ENCODE measurements around the gene IP6K2. TPM values are rescaled to one million over a fixed set of nuclear protein-coding genes. Genes with fewer than 3 reads are reported as not detected.
"Not testable (repeated sequence)": the region's sequence is repeated elsewhere in the genome, so short reads cannot be mapped to it uniquely, and the experiment has no call there.

Gene IP6K2
- polyA plus RNA-seq, 1 donor, result 176 TPM

GRCh38 chr3:48748754-48749153, 31.7 kb upstream of the IP6K2 start:
- Histone ChIP-seq H3K4me1 (ENCODE audit: control insufficient read depth, insufficient read depth, low read length) (no peaks in the 10 kb centered on the region), H3K27ac (ENCODE audit: low read length) (no peak overlapping the region), H3K27me3 (ENCODE audit: control insufficient read depth, insufficient read depth, low read length) (no peaks in the 10 kb centered on the region), H3K36me3 (ENCODE audit: control insufficient read depth, insufficient read depth, low read length) (peaks cover 30% of the 10 kb centered on the region), H3K4me3 (ENCODE audit: low read length) (no peak overlapping the region), H3K9me3 (ENCODE audit: control insufficient read depth, low read depth, low read length) (no peaks in the 10 kb centered on the region)
- no peak for DNase-seq
- WGBS (ENCODE audit: insufficient coverage, low lambda C conversion rate), result 82% methylated on average over 2 of the region's 3 CpGs

GRCh38 chr3:48747706-48748105, 30.7 kb upstream of the IP6K2 start:
- peaks cover 30% of the 10 kb centered on the region for H3K36me3 ChIP-seq (ENCODE audit: control insufficient read depth, insufficient read depth, low read length)
- WGBS (ENCODE audit: insufficient coverage, low lambda C conversion rate), result 100% methylated on average over 3 of the region's 4 CpGs

GRCh38 chr3:48747015-48747615, 30.1 kb upstream of the IP6K2 start:
- 43% methylated on average over 1 of the region's 4 CpGs for WGBS (ENCODE audit: insufficient coverage, low lambda C conversion rate)
- Histone ChIP-seq H3K27ac (ENCODE audit: low read length) (no peak overlapping the region), H3K4me3 (ENCODE audit: low read length) (no peak overlapping the region), H3K27me3 (ENCODE audit: control insufficient read depth, insufficient read depth, low read length) (no peaks in the 10 kb centered on the region), H3K4me1 (ENCODE audit: control insufficient read depth, insufficient read depth, low read length) (no peaks in the 10 kb centered on the region), H3K36me3 (ENCODE audit: control insufficient read depth, insufficient read depth, low read length) (peaks cover 28% of the 10 kb centered on the region), H3K9me3 (ENCODE audit: control insufficient read depth, low read depth, low read length) (no peaks in the 10 kb centered on the region)
- DNase-seq, result no peak

More at GRCh38 chr3:48747706-48748105, 30.7 kb upstream of the IP6K2 start:
- no peaks in the 10 kb centered on the region for H3K4me1 ChIP-seq (ENCODE audit: control insufficient read depth, insufficient read depth, low read length)
- H3K9me3 ChIP-seq (ENCODE audit: control insufficient read depth, low read depth, low read length), result no peaks in the 10 kb centered on the region
- H3K27me3 ChIP-seq (ENCODE audit: control insufficient read depth, insufficient read depth, low read length), result no peaks in the 10 kb centered on the region
- DNase-seq, result no peak
- H3K4me3 ChIP-seq (ENCODE audit: low read length), result no peak overlapping the region
- H3K27ac ChIP-seq (ENCODE audit: low read length), result no peak overlapping the region

GRCh38 chr3:48743773-48744172, 26.8 kb upstream of the IP6K2 start:
- WGBS (ENCODE audit: insufficient coverage, low lambda C conversion rate), result no CpG with 5 or more reads among the region's 7 CpGs
- H3K4me3 ChIP-seq (ENCODE audit: low read length), result no peak overlapping the region
- H3K9me3 ChIP-seq (ENCODE audit: control insufficient read depth, low read depth, low read length), result no peaks in the 10 kb centered on the region
- H3K27me3 ChIP-seq (ENCODE audit: control insufficient read depth, insufficient read depth, low read length), result no peaks in the 10 kb centered on the region
- no peak for DNase-seq
- H3K36me3 ChIP-seq (ENCODE audit: control insufficient read depth, insufficient read depth, low read length), result peaks cover 13% of the 10 kb centered on the region
- peaks cover 19% of the 10 kb centered on the region for H3K4me1 ChIP-seq (ENCODE audit: control insufficient read depth, insufficient read depth, low read length)
- H3K27ac ChIP-seq (ENCODE audit: low read length), result no peak overlapping the region

GRCh38 chr3:48741226-48741625, 24.2 kb upstream of the IP6K2 start:
- DNase-seq; H3K27me3 ChIP-seq (ENCODE audit: control insufficient read depth, insufficient read depth, low read length); H3K4me3 ChIP-seq (ENCODE audit: low read length); H3K36me3 ChIP-seq (ENCODE audit: control insufficient read depth, insufficient read depth, low read length); H3K27ac ChIP-seq (ENCODE audit: low read length); H3K9me3 ChIP-seq (ENCODE audit: control insufficient read depth, low read depth, low read length): not testable (repeated sequence)
- 100% methylated on average over 1 of the region's 10 CpGs for WGBS (ENCODE audit: insufficient coverage, low lambda C conversion rate)
- peaks cover 24% of the 10 kb centered on the region for H3K4me1 ChIP-seq (ENCODE audit: control insufficient read depth, insufficient read depth, low read length)

- Histone ChIP-seq H3K9me3 (ENCODE audit: control insufficient read depth, low read depth, low read length) (no peaks in the 10 kb centered on the region), H3K4me3 (ENCODE audit: low read length) (no peak overlapping the region), H3K36me3 (ENCODE audit: control insufficient read depth, insufficient read depth, low read length) (peaks cover 1% of the 10 kb centered on the region), H3K27ac (ENCODE audit: low read length) (peak overlapping the region; percentile 61), H3K4me1 (ENCODE audit: control insufficient read depth, insufficient read depth, low read length) (peaks cover 30% of the 10 kb centered on the region), H3K27me3 (ENCODE audit: control insufficient read depth, insufficient read depth, low read length) (no peaks in the 10 kb centered on the region)
- no CpG with 5 or more reads among the region's 15 CpGs for WGBS (ENCODE audit: insufficient coverage, low lambda C conversion rate)
- DNase-seq, result peak; percentile 80 to 86
Observed at GRCh38 chr3:48739955-48740823, 23.2 kb upstream of the IP6K2 start.

GRCh38 chr3:48739617-48739954, 22.6 kb upstream of the IP6K2 start:
- Histone ChIP-seq H3K27me3 (ENCODE audit: control insufficient read depth, insufficient read depth, low read length) (no peaks in the 10 kb centered on the region), H3K4me3 (ENCODE audit: low read length) (no peak overlapping the region), H3K27ac (ENCODE audit: low read length) (peak overlapping the region; percentile 61), H3K36me3 (ENCODE audit: control insufficient read depth, insufficient read depth, low read length) (no peaks in the 10 kb centered on the region), H3K4me1 (ENCODE audit: control insufficient read depth, insufficient read depth, low read length) (peaks cover 30% of the 10 kb centered on the region), H3K9me3 (ENCODE audit: control insufficient read depth, low read depth, low read length) (no peaks in the 10 kb centered on the region)
- no peak for DNase-seq
- no CpG with 5 or more reads among the region's 6 CpGs for WGBS (ENCODE audit: insufficient coverage, low lambda C conversion rate)

GRCh38 chr3:48738926-48739616, 22.1 kb upstream of the IP6K2 start:
- Histone ChIP-seq H3K4me3 (ENCODE audit: low read length) (no peak overlapping the region), H3K4me1 (ENCODE audit: control insufficient read depth, insufficient read depth, low read length) (peaks cover 30% of the 10 kb centered on the region), H3K9me3 (ENCODE audit: control insufficient read depth, low read depth, low read length) (no peaks in the 10 kb centered on the region), H3K27me3 (ENCODE audit: control insufficient read depth, insufficient read depth, low read length) (no peaks in the 10 kb centered on the region), H3K36me3 (ENCODE audit: control insufficient read depth, insufficient read depth, low read length) (no peaks in the 10 kb centered on the region), H3K27ac (ENCODE audit: low read length) (peak overlapping the region; percentile 61)
- no CpG with 5 or more reads among the region's 9 CpGs for WGBS (ENCODE audit: insufficient coverage, low lambda C conversion rate)
- no peak for DNase-seq

- H3K36me3 ChIP-seq (ENCODE audit: control insufficient read depth, insufficient read depth, low read length), result no peaks in the 10 kb centered on the region
- WGBS (ENCODE audit: insufficient coverage, low lambda C conversion rate), result no CpG with 5 or more reads among the region's 3 CpGs
- H3K4me1 ChIP-seq (ENCODE audit: control insufficient read depth, insufficient read depth, low read length), result peaks cover 30% of the 10 kb centered on the region
- no peak overlapping the region for H3K4me3 ChIP-seq (ENCODE audit: low read length)
- H3K9me3 ChIP-seq (ENCODE audit: control insufficient read depth, low read depth, low read length), result peaks cover 3% of the 10 kb centered on the region
- no peak for DNase-seq
- H3K27ac ChIP-seq (ENCODE audit: low read length), result no peak overlapping the region
- H3K27me3 ChIP-seq (ENCODE audit: control insufficient read depth, insufficient read depth, low read length), result no peaks in the 10 kb centered on the region
Observed at GRCh38 chr3:48738144-48738536, 21.1 kb upstream of the IP6K2 start.

GRCh38 chr3:48735075-48735767, 18.2 kb upstream of the IP6K2 start:
- H3K27me3 ChIP-seq (ENCODE audit: control insufficient read depth, insufficient read depth, low read length); H3K36me3 ChIP-seq (ENCODE audit: control insufficient read depth, insufficient read depth, low read length); H3K9me3 ChIP-seq (ENCODE audit: control insufficient read depth, low read depth, low read length); H3K4me3 ChIP-seq (ENCODE audit: low read length); DNase-seq: not testable (repeated sequence)
- WGBS (ENCODE audit: insufficient coverage, low lambda C conversion rate), result 0% methylated on average over 1 of the region's 8 CpGs
- Histone ChIP-seq H3K4me1 (ENCODE audit: control insufficient read depth, insufficient read depth, low read length) (peaks cover 24% of the 10 kb centered on the region), H3K27ac (ENCODE audit: low read length) (peak overlapping the region; percentile 3)

All from large intestine (tissue), 3 donors.